ENCODE results near the gene TCTN1.

The TCTN1 gene

DNA sequence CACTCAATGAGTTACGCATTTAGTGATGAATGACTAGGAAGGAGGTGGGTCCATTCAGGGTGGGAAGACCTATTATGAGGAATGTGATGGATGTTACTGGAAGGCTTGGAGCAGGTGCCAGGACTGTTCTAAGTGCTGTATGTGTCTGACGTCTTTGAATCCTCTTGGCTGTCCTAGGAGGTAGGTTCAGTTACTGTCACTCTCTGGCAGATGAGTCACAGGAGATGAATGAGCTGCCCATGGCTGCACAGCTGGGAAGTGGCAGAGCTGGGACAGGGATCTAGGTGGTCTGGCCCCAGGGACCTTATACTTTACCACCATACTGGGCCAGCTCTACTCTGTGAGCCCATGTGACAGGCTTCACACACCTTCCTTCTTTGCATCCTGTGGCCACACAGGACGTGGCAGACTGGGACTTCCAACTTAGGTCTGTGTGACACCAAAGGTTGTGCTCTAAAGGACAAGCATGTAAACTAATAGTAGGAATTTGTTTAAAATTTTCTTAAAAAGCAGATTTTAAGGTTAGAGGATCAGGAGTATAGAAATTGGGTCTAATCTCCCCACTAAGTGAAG is 24.0 kb downstream of the TCTN1 start:
- H3K4me3 ChIP-seq (ENCODE audit: low read depth, low read length): no peak overlapping the region
- CTCF ChIA-PET: no interaction called here
- TF ChIP-seq, protein P1, sequence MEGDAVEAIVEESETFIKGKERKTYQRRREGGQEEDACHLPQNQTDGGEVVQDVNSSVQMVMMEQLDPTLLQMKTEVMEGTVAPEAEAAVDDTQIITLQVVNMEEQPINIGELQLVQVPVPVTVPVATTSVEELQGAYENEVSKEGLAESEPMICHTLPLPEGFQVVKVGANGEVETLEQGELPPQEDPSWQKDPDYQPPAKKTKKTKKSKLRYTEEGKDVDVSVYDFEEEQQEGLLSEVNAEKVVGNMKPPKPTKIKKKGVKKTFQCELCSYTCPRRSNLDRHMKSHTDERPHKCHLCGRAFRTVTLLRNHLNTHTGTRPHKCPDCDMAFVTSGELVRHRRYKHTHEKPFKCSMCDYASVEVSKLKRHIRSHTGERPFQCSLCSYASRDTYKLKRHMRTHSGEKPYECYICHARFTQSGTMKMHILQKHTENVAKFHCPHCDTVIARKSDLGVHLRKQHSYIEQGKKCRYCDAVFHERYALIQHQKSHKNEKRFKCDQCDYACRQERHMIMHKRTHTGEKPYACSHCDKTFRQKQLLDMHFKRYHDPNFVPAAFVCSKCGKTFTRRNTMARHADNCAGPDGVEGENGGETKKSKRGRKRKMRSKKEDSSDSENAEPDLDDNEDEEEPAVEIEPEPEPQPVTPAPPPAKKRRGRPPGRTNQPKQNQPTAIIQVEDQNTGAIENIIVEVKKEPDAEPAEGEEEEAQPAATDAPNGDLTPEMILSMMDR (IDR thresholded peaks at IDR 0.05; ENCODE audit: insufficient read depth, low read length, missing control alignments): no peak
- POLR2A ChIA-PET: no interaction called here
- DNase-seq (ENCODE audit: low read depth, low spot score): no peak

DNA sequence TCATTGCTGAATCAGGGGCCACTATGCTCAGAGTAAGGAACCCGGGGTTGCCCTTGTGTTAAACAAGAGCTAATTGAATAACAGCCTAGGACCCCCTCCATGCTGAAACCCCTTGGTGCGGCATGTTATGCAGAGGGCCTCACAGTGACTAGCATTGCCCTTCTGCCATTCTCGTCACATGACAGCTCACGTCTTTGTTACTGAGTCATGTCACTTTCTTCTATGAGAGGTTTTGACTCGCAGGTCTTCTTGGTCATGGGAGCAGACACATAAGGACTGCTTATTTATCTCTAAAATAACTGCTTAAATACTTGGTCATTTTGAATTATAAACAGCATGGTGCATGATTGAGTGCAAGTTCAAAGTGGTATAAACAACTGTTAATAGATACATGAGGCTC is 24.9 kb downstream of the TCTN1 start:
- ChIA-PET CTCF (interaction anchor here (0.7 kb wide), 1 partner anchor 25 kb away, joined by 3 read pairs; the partner anchor contains the start of gene TCTN1), POLR2A (no interaction called here)
- no peak for DNase-seq (ENCODE audit: low read depth, low spot score)
- TF ChIP-seq, protein P1 (IDR thresholded peaks at IDR 0.05; ENCODE audit: insufficient read depth, low read length, missing control alignments): no peak
- H3K4me3 ChIP-seq (ENCODE audit: low read depth, low read length): no peak overlapping the region

DNA sequence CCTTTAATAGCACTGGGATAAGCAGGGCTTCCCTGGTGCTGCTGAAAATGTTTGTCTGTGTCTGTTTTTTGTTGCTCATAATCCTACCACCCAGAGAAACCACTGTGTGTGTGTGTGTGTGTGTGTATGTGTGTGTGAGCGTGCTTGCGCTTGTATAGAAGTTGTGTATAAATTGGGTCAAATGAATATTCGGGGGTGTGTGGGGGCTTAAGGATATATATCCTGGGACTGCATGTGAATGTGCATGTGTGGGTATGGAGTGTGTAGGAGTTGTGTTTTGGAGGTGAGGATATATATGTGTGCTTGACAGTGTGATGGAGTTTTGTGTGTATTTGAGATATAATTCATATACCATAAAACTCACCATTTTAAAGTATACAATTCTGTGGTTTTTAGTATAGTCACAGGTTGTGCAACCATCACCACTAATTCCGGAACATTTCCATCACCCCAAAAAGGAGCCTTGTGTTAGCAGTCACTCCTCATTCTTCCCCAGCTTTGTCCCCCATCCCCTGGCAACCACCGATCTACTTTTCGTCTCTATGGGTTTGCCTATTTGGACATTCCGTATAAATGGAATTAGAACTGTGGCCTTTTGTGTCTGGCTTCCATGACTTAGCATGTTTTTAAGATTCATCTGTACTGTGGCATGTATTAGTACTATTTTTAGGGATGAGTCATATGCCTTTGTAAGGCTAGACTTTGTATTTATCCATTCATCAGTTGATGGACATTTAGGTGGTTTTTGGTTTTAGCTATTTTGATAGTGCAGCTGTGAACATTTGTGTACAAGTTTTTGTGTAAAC is 25.6 kb downstream of the TCTN1 start:
- TF ChIP-seq, protein P1 (IDR thresholded peaks at IDR 0.05; ENCODE audit: insufficient read depth, low read length, missing control alignments): no peak
- peak; percentile 23 for DNase-seq (ENCODE audit: low read depth, low spot score)
- ChIA-PET POLR2A (no interaction called here), CTCF (interaction anchor here (0.7 to 1.2 kb wide), 3 partner anchors 9 to 254 kb away, joined by 3 to 4 read pairs (median 3); partner anchors contain the start of gene TCTN1)
- H3K4me3 ChIP-seq (ENCODE audit: low read depth, low read length): no peak overlapping the region

DNA sequence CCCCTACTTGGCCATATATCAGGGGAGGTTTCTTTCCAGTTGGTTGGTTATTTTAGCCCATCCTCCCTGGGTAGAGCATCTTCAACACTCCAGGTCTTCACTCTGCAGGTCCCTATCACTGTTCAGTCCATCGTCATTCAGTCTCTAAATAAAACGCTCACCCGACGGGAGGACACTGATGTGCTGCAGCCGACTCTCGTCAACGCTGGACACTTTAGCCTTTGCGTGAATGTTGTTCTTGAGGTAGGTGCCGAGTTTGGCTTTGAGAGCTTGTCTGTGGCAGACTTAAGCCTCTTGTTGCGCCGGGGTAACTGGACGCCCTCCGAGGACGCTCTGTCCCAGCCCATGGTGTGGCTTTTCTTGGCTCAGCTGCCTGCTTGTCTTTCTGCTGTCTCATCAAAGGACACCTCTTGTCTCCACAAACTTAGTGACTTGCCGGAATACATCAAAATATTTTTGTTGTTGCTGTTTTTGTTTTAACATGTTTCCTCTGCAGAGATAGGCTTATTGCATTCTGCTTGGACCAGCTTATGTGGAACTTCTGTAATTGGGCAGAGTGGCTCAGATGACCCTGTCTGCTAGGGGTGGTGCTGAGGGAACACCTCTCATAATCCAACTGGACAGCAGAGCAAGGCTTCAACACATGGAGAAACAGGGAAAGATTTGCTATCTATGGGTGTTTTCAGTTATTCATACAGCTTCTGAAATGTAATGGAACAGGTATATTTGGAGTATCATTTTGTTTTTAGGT is 26.5 kb downstream of the TCTN1 start:
- DNase-seq (ENCODE audit: low read depth, low spot score): no peak
- no peak overlapping the region for H3K4me3 ChIP-seq (ENCODE audit: low read depth, low read length)
- POLR2A ChIA-PET: no interaction called here
- TF ChIP-seq, protein P1 (IDR thresholded peaks at IDR 0.05; ENCODE audit: insufficient read depth, low read length, missing control alignments): no peak
- CTCF ChIA-PET: interaction anchor here (1.0 to 1.2 kb wide), 3 partner anchors 10 to 253 kb away, joined by 3 to 4 read pairs (median 4); no protein-coding TSS in a partner anchor

- POLR2A ChIA-PET: no interaction called here
- CTCF ChIA-PET: interaction anchor here (1.0 kb wide), 1 partner anchor 247 kb away, joined by 4 read pairs; no protein-coding TSS in a partner anchor
- H3K4me3 ChIP-seq (ENCODE audit: low read depth, low read length): no peak overlapping the region
- TF ChIP-seq, protein P1 (IDR thresholded peaks at IDR 0.05; ENCODE audit: insufficient read depth, low read length, missing control alignments): no peak
- no peak for DNase-seq (ENCODE audit: low read depth, low spot score)
Measured at GRCh38 chr12:110641521-110641920, 27.6 kb downstream of the TCTN1 start.

GRCh38 chr12:110647631-110648040 is 33.7 kb downstream of the TCTN1 start:
- H3K4me3 ChIP-seq (ENCODE audit: low read depth, low read length): no peak overlapping the region
- TF ChIP-seq, protein P1 (IDR thresholded peaks at IDR 0.05; ENCODE audit: insufficient read depth, low read length, missing control alignments): no peak
- ChIA-PET CTCF (no interaction called here), POLR2A (no interaction called here)
- no peak for DNase-seq (ENCODE audit: low read depth, low spot score)
